HG02588 (cell line): ENCODE data around the gene KLHL42.
A peak's percentile ranks its signal among the peaks of the same experiment; 100 is the strongest.

Experiments
- ATAC-seq: cut with Tn5 transposase; IDR thresholded peaks from one replicate; pipeline ENCODE4 v1.9.1; 2021; ENCODE audit warnings: mild to moderate bottlenecking, moderate library complexity; ENCODE audit not compliant: unreplicated experiment

Gene KLHL42

GRCh38 chr12:27779416-27779919, 565 bp upstream of the KLHL42 start:
- ATAC-seq, result peak; percentile 13

GRCh38 chr12:27780612-27781408, 777 bp downstream of the KLHL42 start:
- ATAC-seq, result peak; percentile 25

- no peak for ATAC-seq
Measured at GRCh38 chr12:27781680-27782079, 1.6 kb downstream of the KLHL42 start.

GRCh38 chr12:27782481-27782880, 2.4 kb downstream of the KLHL42 start:
- ATAC-seq, result no peak

GRCh38 chr12:27785882-27786570, 6.0 kb downstream of the KLHL42 start:
- no peak for ATAC-seq

- no peak for ATAC-seq
Measured at GRCh38 chr12:27787559-27787958, 7.5 kb downstream of the KLHL42 start.

- ATAC-seq, result no peak
Measured at GRCh38 chr12:27790179-27790578, 10.1 kb downstream of the KLHL42 start.

GRCh38 chr12:27794818-27795584, 15.0 kb downstream of the KLHL42 start:
- ATAC-seq, result no peak

- ATAC-seq, result no peak
Measured at GRCh38 chr12:27796128-27796527, 16.1 kb downstream of the KLHL42 start.

GRCh38 chr12:27797301-27798025, 17.4 kb downstream of the KLHL42 start:
- ATAC-seq, result no peak

- ATAC-seq, result no peak
Measured at GRCh38 chr12:27800819-27801218, 20.8 kb downstream of the KLHL42 start.

GRCh38 chr12:27801630-27802029, 21.6 kb downstream of the KLHL42 start:
- no peak for ATAC-seq

GRCh38 chr12:27802511-27802910, 22.5 kb downstream of the KLHL42 start:
- ATAC-seq, result no peak

GRCh38 chr12:27802936-27803335, 22.9 kb downstream of the KLHL42 start:
- no peak for ATAC-seq

GRCh38 chr12:27805238-27805637, 25.2 kb downstream of the KLHL42 start:
- ATAC-seq, result no peak

- ATAC-seq, result no peak
Measured at GRCh38 chr12:27806259-27806658, 26.2 kb downstream of the KLHL42 start.

- ATAC-seq, result no peak
Measured at GRCh38 chr12:27807063-27807703, 27.1 kb downstream of the KLHL42 start.

GRCh38 chr12:27808841-27809240, 28.8 kb downstream of the KLHL42 start:
- ATAC-seq, result no peak

GRCh38 chr12:27810756-27811155, 30.7 kb downstream of the KLHL42 start:
- ATAC-seq, result no peak

GRCh38 chr12:27812502-27812901, 32.5 kb downstream of the KLHL42 start:
- no peak for ATAC-seq
